Fibroblast of the conjunctiva (primary cell): ENCODE data around the gene TMEM106C.

ENCODE experiments used
- DNase-seq: peaks from one replicate; pipeline ENCODE4 v3.0.0-alpha.2; 2010; ENCODE audit warnings: low read depth

TMEM106C gene

GRCh38 chr12:47995981-47996401 is 32.6 kb downstream of the TMEM106C start:
- DNase-seq, result peak; percentile 17

DNA sequence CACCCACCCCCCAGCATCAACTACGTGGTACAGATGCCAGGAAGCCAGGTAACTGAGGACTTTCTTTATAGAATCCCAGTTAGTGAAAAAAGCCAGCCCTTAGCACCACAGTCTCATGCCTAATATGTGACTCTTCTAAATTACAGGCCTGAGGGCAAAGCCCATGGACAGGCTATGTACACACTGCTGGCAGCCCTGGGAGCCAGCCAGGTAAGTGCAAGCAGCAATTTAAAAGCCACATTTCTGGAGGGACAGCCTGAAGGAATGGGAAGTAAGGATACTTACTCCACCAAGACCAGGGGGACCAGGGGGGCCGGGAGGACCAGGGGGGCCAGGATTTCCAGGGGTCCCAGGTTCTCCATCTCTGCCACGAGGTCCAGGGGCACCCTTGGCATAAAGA is 33.9 kb downstream of the TMEM106C start:
- no peak for DNase-seq

DNA sequence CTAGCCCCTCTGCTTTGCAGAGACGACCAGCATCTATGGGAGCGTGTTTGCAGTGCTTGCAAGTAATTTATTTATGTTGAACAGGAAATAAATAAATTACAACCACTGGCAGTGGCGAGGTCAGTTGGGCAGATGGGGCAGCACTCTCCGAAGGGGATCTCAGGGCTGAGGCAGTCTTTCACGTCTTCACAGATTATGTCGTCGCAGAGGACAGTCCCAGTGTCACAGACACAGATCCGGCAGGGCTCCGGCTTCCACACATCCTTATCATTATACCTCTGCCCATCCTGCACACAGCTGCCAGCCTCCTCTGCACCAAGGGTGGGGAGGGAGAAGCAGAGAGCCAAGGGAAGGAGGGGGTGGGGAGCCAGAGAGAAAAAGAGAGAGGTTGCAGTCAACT is 36.4 kb downstream of the TMEM106C start:
- no peak for DNase-seq

GRCh38 chr12:48000878-48001504 is 37.6 kb downstream of the TMEM106C start:
- DNase-seq, result no peak

DNA sequence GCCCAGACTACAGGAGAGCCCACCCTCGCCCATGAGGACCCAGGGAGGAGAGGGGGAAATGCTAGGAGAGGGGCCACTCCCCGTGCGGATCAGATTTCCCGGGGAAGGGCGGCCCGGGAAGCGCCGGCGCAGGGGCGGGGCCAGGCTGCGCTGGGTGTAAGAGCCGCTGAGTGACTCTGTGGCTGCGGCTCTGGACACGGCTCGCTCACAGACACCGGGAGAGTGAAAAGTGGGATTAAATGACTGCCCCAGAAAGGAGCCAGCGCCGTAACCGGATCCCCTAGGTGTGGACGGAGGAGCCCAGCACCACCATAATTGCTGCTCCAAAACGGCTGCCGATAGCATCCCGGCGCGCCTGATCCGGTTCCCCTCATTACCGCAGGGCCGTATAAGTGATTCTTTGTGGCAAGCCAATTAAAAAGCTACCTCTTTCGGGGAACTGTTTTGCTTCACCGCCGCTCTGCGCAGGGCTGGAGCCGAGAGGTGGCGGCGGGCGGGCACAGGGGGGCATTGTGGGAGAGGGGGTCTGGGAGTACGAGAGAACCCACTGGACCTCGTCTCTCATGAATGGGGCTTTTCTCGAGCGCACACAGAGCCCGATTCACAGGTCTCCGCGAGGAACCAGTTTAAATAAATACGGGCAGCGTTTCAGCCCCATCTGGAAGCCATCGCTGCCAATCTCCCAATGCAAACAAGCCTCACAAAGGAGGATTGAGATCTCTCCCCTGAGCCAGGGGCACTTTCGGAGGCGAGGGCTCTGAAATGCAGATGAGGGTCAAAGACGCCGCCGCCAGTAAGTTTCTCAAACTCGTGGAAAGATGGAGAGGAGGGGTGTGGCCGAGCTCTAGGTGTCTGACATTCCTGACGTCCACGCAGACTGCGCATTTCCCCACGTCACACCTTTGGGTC is 38.4 kb downstream of the TMEM106C start:
- DNase-seq, result no peak

DNA sequence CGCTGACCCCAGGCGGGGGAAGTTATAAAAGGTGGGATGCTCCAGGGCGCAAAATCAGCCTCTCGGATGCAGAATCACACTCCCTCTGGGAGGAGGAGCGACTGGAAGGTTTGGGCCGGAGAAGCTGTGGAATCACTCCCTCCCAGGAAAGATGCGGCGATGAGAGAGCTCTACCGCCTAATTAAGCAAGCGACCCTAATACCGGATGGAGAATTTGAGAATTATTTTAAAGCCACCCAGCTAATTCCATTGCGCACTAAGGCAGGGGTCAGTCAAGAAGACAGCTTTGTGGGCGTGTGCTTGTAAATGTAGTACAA is 39.0 kb downstream of the TMEM106C start:
- no peak for DNase-seq

DNA sequence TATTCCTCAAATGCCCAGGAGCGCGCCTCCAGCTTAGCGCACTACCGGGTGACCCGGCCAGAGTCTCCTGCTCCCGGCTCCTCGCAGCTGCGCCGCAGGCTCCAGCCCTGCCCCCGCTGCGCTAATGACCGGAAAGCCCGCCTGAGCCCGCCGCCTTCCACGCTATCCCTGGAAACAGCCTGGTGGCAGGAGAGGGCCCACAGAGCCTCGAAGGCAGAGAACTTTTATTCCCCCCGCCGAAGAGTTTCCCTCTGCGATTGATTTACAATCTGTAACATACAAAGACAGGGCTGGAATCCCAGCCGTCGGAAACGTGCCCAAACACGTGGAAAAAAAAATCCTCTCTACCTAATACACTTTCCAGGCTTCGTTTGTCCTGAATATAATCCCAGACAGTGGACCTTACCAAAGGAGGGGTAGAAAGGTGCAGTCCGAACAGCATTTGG is 39.4 kb downstream of the TMEM106C start:
- DNase-seq, result no peak

GRCh38 chr12:48003226-48004052 is 40.0 kb downstream of the TMEM106C start:
- DNase-seq, result no peak

- DNase-seq, result no peak
These were observed 40.9 kb downstream of the TMEM106C start, which contains the start of gene COL2A1 for GRCh38 chr12:48004053-48004941. TSS of gene COL2A1 (minus strand) at chr12:48004476. CDS start at chr12:48004321, 155 bp downstream.

GRCh38 chr12:48005001-48005749 is 41.8 kb downstream of the TMEM106C start:
- DNase-seq, result no peak

GRCh38 chr12:48005750-48006021 is 42.3 kb downstream of the TMEM106C start:
- no peak for DNase-seq

DNA sequence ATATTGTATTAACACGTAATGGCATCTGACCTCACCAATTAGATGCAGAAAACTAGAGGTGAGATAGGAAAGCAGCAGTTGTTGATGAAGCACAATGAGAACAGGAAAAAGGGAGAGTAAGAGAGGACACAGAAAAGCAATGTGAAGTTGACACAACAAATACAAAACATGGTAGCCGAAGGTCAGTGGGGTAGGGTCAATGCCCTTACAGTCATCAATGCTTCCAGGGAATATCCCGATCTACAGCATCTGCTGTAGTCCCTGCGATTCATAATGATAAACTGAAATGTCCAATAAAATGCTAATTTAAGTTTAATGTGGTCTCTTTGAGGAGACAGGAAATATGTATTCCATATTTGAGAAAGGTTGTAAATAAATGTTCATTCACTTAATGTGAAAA is 43.8 kb downstream of the TMEM106C start:
- no peak for DNase-seq

GRCh38 chr12:48008349-48008748 is 45.0 kb downstream of the TMEM106C start:
- no peak for DNase-seq

GRCh38 chr12:48008950-48009349 is 45.6 kb downstream of the TMEM106C start:
- no peak for DNase-seq

DNA sequence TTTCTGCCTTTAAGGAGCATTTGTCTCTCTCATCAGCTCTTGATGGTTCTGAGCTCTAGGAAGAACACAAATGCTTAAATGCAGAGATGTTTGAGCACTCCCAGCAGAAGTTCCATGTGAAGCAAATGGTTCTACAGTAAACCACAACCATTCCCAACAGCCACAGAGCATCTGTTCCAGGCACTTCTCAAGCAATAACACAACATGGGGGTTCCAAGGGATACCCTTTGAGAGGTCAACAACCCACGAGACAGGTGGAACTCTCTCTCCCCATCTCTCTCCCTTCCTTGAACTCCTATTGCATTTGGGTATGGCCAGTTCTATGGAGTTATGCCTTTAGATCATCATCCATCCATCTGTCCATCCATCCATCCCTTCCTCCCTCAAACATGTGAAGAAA is 46.1 kb downstream of the TMEM106C start:
- DNase-seq, result no peak

- DNase-seq, result no peak
These were observed 47.1 kb downstream of the TMEM106C start for GRCh38 chr12:48010366-48010970.

DNA sequence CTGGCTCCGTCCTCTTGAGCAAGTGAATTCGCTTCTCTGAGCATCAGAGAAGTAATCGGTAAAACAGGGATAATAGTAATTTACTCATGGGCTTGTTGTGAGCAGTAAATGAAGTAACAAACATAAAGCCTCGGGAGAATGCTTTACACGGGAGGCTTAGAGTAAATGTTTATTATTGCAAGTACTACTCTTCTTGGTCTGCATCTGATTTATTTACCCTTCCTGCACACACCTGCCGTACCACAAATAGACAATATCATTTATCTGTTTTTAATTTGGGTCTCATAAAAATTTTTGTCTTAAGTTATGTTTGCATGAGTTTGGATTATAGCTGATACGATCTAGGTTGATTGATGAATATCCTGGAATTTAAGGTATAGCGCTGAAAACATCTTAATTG is 48.7 kb downstream of the TMEM106C start:
- no peak for DNase-seq

DNA sequence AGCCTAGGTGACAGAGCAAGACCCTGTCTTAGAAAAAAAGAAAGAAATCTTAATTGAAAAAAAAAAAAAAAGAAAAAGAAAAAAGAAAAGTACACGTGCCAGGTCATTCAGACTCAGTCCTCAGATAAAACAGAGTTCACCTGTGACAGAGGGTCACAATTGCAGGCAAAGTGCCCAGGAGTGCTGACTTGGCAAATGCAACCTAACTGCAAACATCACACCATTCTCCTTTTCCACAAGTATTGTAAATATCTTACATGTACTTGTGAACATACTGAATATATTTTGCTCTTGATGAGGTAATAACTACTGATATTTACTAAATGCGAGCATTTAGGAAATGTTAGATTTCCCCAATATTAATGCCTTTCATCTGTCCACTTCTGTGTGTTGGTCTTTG is 49.9 kb downstream of the TMEM106C start:
- no peak for DNase-seq

DNA sequence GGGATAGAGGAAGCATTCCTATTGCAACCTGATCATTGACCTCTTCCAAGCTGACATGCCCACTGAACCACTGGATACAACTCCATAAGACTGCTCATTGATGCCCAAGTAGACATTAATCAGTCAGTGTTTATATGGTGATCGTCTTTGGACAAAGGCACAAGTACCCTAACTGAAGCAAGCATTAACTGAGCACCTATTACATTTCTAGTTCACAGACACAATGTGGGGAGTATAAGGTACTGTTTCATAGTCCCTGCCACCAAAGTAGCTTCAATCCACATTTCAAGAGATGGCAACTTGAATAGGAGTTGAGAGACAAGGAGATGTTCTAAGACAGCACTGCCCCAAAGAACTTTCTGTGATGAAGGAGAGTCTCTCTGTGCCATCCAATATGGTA is 51.7 kb downstream of the TMEM106C start:
- no peak for DNase-seq

DNA sequence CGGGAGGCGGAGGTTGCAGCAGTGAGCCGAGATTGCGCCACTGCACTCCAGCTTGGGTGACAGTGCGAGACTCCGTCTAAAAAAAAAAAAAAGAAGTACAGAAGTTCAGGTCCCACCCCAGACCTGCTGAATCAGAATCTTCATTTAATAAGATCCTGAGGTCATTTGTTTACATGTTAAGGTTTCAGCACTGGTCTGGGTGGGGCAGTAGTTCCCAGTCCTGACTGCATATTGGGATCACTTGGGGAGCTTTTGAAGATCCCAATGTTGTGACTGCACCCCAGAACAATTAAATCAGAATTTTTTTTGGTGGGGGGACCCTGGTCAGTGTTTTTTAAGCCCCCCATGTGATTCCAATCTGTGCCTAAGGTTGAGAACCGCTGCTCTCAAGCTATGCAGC is 52.6 kb downstream of the TMEM106C start:
- no peak for DNase-seq
